ENCODE results near the gene ENOX2. TPM values are rescaled to one million over a fixed set of nuclear protein-coding genes. Genes with fewer than 3 reads are reported as not detected.

Gene ENOX2
- total RNA-seq, 1 donor from 2014 or later = 14.0 TPM

- no peaks in the 10 kb centered on the region for H3K36me3 Mint-ChIP-seq (ENCODE audit: low read depth, unreplicated experiment)
- peaks cover 1% of the 10 kb centered on the region for H3K27me3 Mint-ChIP-seq (ENCODE audit: unreplicated experiment)
- DNase-seq (ENCODE audit: low spot score) = no peak
- H3K4me1 Mint-ChIP-seq (ENCODE audit: unreplicated experiment) = peaks cover 2% of the 10 kb centered on the region
- TF ChIP-seq CTCF (IDR thresholded peaks at IDR 0.05; ENCODE audit: unreplicated experiment) = no peak
- no peak overlapping the region for H3K27ac Mint-ChIP-seq (ENCODE audit: unreplicated experiment)
- no peak overlapping the region for H3K4me3 Mint-ChIP-seq (ENCODE audit: unreplicated experiment)
- H3K9me3 Mint-ChIP-seq (ENCODE audit: unreplicated experiment) = no peaks in the 10 kb centered on the region
Observed at GRCh38 chrX:130778773-130779172, 124.2 kb downstream of the ENOX2 start.

GRCh38 chrX:130775849-130776248, 127.2 kb downstream of the ENOX2 start:
- no peaks in the 10 kb centered on the region for H3K36me3 Mint-ChIP-seq (ENCODE audit: low read depth, unreplicated experiment)
- peaks cover 2% of the 10 kb centered on the region for H3K4me1 Mint-ChIP-seq (ENCODE audit: unreplicated experiment)
- H3K27ac Mint-ChIP-seq (ENCODE audit: unreplicated experiment) = no peak overlapping the region
- no peak for TF ChIP-seq CTCF (IDR thresholded peaks at IDR 0.05; ENCODE audit: unreplicated experiment)
- H3K27me3 Mint-ChIP-seq (ENCODE audit: unreplicated experiment) = no peaks in the 10 kb centered on the region
- no peak for DNase-seq (ENCODE audit: low spot score)
- no peak overlapping the region for H3K4me3 Mint-ChIP-seq (ENCODE audit: unreplicated experiment)
- H3K9me3 Mint-ChIP-seq (ENCODE audit: unreplicated experiment) = no peaks in the 10 kb centered on the region

GRCh38 chrX:130772776-130773143, 130.2 kb downstream of the ENOX2 start:
- Mint-ChIP-seq H3K27me3 (ENCODE audit: unreplicated experiment) (no peaks in the 10 kb centered on the region), H3K4me1 (ENCODE audit: unreplicated experiment) (peaks cover 4% of the 10 kb centered on the region), H3K27ac (ENCODE audit: unreplicated experiment) (no peak overlapping the region), H3K9me3 (ENCODE audit: unreplicated experiment) (no peaks in the 10 kb centered on the region), H3K36me3 (ENCODE audit: low read depth, unreplicated experiment) (no peaks in the 10 kb centered on the region), H3K4me3 (ENCODE audit: unreplicated experiment) (no peak overlapping the region)
- no peak for TF ChIP-seq CTCF (IDR thresholded peaks at IDR 0.05; ENCODE audit: unreplicated experiment)
- no peak for DNase-seq (ENCODE audit: low spot score)

- no peak for DNase-seq (ENCODE audit: low spot score)
- H3K27ac Mint-ChIP-seq (ENCODE audit: unreplicated experiment) = no peak overlapping the region
- no peaks in the 10 kb centered on the region for H3K27me3 Mint-ChIP-seq (ENCODE audit: unreplicated experiment)
- H3K36me3 Mint-ChIP-seq (ENCODE audit: low read depth, unreplicated experiment) = no peaks in the 10 kb centered on the region
- H3K4me3 Mint-ChIP-seq (ENCODE audit: unreplicated experiment) = no peak overlapping the region
- H3K9me3 Mint-ChIP-seq (ENCODE audit: unreplicated experiment) = no peaks in the 10 kb centered on the region
- no peak for TF ChIP-seq CTCF (IDR thresholded peaks at IDR 0.05; ENCODE audit: unreplicated experiment)
- peaks cover 4% of the 10 kb centered on the region for H3K4me1 Mint-ChIP-seq (ENCODE audit: unreplicated experiment)
Observed at GRCh38 chrX:130772105-130772775, 130.8 kb downstream of the ENOX2 start.

GRCh38 chrX:130771648-130772047, 131.4 kb downstream of the ENOX2 start:
- no peak for TF ChIP-seq CTCF (IDR thresholded peaks at IDR 0.05; ENCODE audit: unreplicated experiment)
- no peaks in the 10 kb centered on the region for H3K36me3 Mint-ChIP-seq (ENCODE audit: low read depth, unreplicated experiment)
- H3K27me3 Mint-ChIP-seq (ENCODE audit: unreplicated experiment) = no peaks in the 10 kb centered on the region
- no peak for DNase-seq (ENCODE audit: low spot score)
- no peak overlapping the region for H3K4me3 Mint-ChIP-seq (ENCODE audit: unreplicated experiment)
- peaks cover 4% of the 10 kb centered on the region for H3K4me1 Mint-ChIP-seq (ENCODE audit: unreplicated experiment)
- H3K9me3 Mint-ChIP-seq (ENCODE audit: unreplicated experiment) = no peaks in the 10 kb centered on the region
- H3K27ac Mint-ChIP-seq (ENCODE audit: unreplicated experiment) = no peak overlapping the region
